ENCODE data around the gene ASMTL.
"Not testable (repeated sequence)": the region's sequence is repeated elsewhere in the genome, so short reads cannot be mapped to it uniquely, and the experiment has no call there.

GRCh38 chrX:1482530-1482928 is 29.8 kb upstream of the ASMTL start:
- TF ChIP-seq, protein P1, sequence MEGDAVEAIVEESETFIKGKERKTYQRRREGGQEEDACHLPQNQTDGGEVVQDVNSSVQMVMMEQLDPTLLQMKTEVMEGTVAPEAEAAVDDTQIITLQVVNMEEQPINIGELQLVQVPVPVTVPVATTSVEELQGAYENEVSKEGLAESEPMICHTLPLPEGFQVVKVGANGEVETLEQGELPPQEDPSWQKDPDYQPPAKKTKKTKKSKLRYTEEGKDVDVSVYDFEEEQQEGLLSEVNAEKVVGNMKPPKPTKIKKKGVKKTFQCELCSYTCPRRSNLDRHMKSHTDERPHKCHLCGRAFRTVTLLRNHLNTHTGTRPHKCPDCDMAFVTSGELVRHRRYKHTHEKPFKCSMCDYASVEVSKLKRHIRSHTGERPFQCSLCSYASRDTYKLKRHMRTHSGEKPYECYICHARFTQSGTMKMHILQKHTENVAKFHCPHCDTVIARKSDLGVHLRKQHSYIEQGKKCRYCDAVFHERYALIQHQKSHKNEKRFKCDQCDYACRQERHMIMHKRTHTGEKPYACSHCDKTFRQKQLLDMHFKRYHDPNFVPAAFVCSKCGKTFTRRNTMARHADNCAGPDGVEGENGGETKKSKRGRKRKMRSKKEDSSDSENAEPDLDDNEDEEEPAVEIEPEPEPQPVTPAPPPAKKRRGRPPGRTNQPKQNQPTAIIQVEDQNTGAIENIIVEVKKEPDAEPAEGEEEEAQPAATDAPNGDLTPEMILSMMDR (conservative IDR thresholded peaks at IDR 0.05), result not testable (repeated sequence)
- not testable (repeated sequence) for TF ChIP-seq EZH2 (IDR thresholded peaks at IDR 0.05; ENCODE audit: low read depth)

Measured in PC-9 (cell line).